ENCODE measurements around the gene PRX. TPM values are rescaled to one million over a fixed set of nuclear protein-coding genes. Genes with fewer than 3 reads are reported as not detected.
A peak's percentile ranks its signal among the peaks of the same experiment; 100 is the strongest.
"Not testable (repeated sequence)": the region's sequence is repeated elsewhere in the genome, so short reads cannot be mapped to it uniquely, and the experiment has no call there.

Gene PRX, protein sequence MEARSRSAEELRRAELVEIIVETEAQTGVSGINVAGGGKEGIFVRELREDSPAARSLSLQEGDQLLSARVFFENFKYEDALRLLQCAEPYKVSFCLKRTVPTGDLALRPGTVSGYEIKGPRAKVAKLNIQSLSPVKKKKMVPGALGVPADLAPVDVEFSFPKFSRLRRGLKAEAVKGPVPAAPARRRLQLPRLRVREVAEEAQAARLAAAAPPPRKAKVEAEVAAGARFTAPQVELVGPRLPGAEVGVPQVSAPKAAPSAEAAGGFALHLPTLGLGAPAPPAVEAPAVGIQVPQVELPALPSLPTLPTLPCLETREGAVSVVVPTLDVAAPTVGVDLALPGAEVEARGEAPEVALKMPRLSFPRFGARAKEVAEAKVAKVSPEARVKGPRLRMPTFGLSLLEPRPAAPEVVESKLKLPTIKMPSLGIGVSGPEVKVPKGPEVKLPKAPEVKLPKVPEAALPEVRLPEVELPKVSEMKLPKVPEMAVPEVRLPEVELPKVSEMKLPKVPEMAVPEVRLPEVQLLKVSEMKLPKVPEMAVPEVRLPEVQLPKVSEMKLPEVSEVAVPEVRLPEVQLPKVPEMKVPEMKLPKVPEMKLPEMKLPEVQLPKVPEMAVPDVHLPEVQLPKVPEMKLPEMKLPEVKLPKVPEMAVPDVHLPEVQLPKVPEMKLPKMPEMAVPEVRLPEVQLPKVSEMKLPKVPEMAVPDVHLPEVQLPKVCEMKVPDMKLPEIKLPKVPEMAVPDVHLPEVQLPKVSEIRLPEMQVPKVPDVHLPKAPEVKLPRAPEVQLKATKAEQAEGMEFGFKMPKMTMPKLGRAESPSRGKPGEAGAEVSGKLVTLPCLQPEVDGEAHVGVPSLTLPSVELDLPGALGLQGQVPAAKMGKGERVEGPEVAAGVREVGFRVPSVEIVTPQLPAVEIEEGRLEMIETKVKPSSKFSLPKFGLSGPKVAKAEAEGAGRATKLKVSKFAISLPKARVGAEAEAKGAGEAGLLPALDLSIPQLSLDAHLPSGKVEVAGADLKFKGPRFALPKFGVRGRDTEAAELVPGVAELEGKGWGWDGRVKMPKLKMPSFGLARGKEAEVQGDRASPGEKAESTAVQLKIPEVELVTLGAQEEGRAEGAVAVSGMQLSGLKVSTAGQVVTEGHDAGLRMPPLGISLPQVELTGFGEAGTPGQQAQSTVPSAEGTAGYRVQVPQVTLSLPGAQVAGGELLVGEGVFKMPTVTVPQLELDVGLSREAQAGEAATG (N-terminal part only)
- total RNA-seq, result 7.7 TPM
- 1 to 10 TPM; 7.0 to 9.3 (median 7.8) TPM for polyA plus RNA-seq (ENCODE audit: insufficient read depth in 1 of 8, insufficient read length in 8 of 8, low replicate concordance in 1 of 8)
- long read RNA-seq, donor 1, result 0 reads
- long read RNA-seq, donor 2, result 0 reads
- long read RNA-seq, donor 3, full-length matches to known transcripts, result 2 of 2 reads
- long read RNA-seq, donor 3, partial matches to known transcripts, result 0 of 2 reads
- long read RNA-seq, donor 3, other reads (novel, unspliced or antisense), result 0 of 2 reads
- long read RNA-seq, donor 4, result 0 reads
- long read RNA-seq, donor 5, result 0 reads
- long read RNA-seq, donor 6, result 0 reads
- long read RNA-seq, donor 7, full-length matches to known transcripts, result 1 of 1 reads
- long read RNA-seq, donor 7, partial matches to known transcripts, result 0 of 1 reads
- long read RNA-seq, donor 7, other reads (novel, unspliced or antisense), result 0 of 1 reads
- long read RNA-seq, donor 8, result 0 reads
- long read RNA-seq, donor 9, result 0 reads
- long read RNA-seq, donor 10, result 0 reads
- long read RNA-seq, donor 11, full-length matches to known transcripts, result 1 of 1 reads
- long read RNA-seq, donor 11, partial matches to known transcripts, result 0 of 1 reads
- long read RNA-seq, donor 11, other reads (novel, unspliced or antisense), result 0 of 1 reads

DNA sequence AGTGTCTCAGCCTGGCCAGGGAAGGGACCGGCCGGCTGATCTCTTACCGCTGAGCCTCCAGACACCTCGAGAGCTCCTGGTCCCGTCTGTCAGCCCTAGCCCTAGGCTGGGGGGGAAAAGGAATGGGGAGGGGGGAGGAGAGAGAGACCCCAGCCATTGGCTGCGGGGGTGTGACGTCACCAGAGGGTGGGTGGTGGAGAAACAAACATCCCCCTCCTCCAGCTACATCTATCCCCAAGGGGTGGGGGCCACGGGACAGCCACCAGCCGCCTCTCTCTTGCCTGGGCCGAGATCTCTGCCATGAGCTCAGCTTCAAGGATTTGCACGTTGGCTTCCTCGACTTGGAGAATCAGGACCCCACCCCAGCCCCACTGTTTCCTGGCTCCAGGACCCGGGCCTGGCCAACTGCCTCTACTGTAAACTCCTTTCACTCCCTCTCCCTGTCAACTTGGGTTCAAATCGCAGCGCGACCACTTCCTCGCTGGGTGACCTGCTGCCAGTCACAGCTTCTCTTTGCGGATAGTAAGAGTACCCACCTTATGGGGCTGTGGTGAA, at the start of gene PRX:
Gene PRX (minus strand): TSS at position 88 of the 555 bp plus-strand sequence. CDS start 5,446 bp downstream, outside the sequence.
- Histone ChIP-seq H3K9me3 (replicated peaks; ENCODE audit: control insufficient read depth, low read depth, low read length) (no peaks in the 10 kb centered on the region), H3K27me3 (ENCODE audit: control insufficient read depth, insufficient read depth, low read length) (no peaks in the 10 kb centered on the region), H3K36me3 (ENCODE audit: control insufficient read depth, insufficient read depth, low read length) (no peaks in the 10 kb centered on the region), H3K4me1 (ENCODE audit: control insufficient read depth, insufficient read depth, low read length) (peaks cover 55% of the 10 kb centered on the region), H3K4me3 (ENCODE audit: low read length) (no peak within 1 kb of the TSS), H3K27ac (ENCODE audit: low read length) (peak within 1 kb of the TSS; percentile 35)
- 0% methylated on average over 6 of the region's 18 CpGs for WGBS (ENCODE audit: insufficient coverage)
- peak; percentile 78 for DNase-seq

DNA sequence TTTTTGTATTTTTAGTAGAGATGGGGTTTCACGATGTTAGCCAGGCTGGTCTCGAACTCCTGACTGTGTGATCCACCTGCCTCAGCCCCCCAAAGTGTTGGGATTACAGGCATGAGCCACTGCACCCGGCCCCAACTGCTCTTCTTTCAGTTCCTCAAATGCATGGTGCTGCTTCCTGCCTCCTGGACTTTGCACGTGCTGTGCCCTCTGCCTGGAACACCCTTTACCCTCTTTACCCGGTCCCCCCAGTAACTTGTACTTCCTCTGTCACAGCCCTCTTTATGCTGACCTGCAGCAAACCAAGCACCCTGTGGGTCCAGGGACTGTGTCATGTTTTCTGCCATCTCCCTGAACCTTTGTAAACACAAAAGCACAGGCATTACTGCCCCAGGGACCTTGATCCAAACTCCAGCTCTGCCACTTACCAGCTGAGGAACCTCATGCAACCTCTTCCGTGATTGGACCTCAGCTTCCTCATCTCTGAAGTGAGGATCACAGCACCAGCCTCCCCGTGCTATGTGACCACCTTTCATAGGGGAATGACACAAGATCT, 48.6 kb upstream of the PRX start:
- H3K36me3 ChIP-seq (ENCODE audit: control insufficient read depth, insufficient read depth, low read length), result peaks cover 4% of the 10 kb centered on the region
- no peak overlapping the region for H3K4me3 ChIP-seq (ENCODE audit: low read length)
- 77% methylated on average over 5 of the region's 7 CpGs for WGBS (ENCODE audit: insufficient coverage)
- no peaks in the 10 kb centered on the region for H3K9me3 ChIP-seq (replicated peaks; ENCODE audit: control insufficient read depth, low read depth, low read length)
- H3K4me1 ChIP-seq (ENCODE audit: control insufficient read depth, insufficient read depth, low read length), result peaks cover 22% of the 10 kb centered on the region
- peaks cover 4% of the 10 kb centered on the region for H3K27me3 ChIP-seq (ENCODE audit: control insufficient read depth, insufficient read depth, low read length)
- H3K27ac ChIP-seq (ENCODE audit: low read length), result no peak overlapping the region
- DNase-seq, result peak; percentile 69

DNA sequence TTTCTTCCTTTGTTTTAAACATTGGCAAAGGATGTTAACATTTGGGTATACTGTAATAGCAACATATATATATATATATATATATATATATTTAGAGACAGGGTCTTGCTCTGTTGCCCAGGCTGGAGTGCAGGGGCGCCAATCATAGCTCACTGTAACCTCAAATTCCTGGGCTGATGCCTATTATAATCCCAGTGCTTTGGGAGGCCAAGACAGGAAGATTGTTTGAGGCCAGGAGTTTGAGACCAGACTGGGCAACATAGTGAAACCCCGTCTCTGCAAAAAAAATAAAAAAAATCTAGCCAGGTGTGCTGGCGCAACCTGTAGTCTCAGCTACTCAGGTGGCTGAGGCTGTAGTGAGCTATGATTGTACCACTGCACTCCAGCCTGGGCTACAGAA, 47.0 kb upstream of the PRX start:
- WGBS (ENCODE audit: insufficient coverage), result 71% methylated on average over 1 of the region's 3 CpGs
- Histone ChIP-seq H3K4me3 (ENCODE audit: low read length) (no peak overlapping the region), H3K4me1 (ENCODE audit: control insufficient read depth, insufficient read depth, low read length) (peaks cover 11% of the 10 kb centered on the region), H3K27ac (ENCODE audit: low read length) (no peak overlapping the region), H3K9me3 (replicated peaks; ENCODE audit: control insufficient read depth, low read depth, low read length) (no peaks in the 10 kb centered on the region), H3K36me3 (ENCODE audit: control insufficient read depth, insufficient read depth, low read length) (peaks cover 7% of the 10 kb centered on the region), H3K27me3 (ENCODE audit: control insufficient read depth, insufficient read depth, low read length) (no peaks in the 10 kb centered on the region)
- no peak for DNase-seq

DNA sequence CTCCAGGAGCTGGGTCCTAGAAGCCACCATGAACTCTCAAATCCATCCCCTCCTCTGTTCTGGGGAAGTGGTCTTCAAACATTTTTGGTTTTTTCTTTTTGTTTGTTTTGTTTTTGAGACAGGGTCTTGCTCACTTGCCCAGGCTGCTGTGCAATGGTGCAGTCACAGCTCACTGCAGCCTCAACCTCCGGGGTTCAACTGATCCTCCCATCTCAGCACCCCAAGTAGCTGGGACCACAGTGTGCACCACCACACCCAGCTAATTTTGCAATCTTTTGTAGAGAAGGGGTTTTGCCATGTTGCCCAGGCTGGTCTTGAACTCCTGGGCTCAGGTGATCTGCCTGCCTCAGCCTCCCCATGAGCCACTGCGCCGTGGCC, 45.4 kb upstream of the PRX start:
- H3K4me1 ChIP-seq (ENCODE audit: control insufficient read depth, insufficient read depth, low read length), result no peaks in the 10 kb centered on the region
- H3K27me3 ChIP-seq (ENCODE audit: control insufficient read depth, insufficient read depth, low read length), result no peaks in the 10 kb centered on the region
- H3K9me3 ChIP-seq (replicated peaks; ENCODE audit: control insufficient read depth, low read depth, low read length), result no peaks in the 10 kb centered on the region
- WGBS (ENCODE audit: insufficient coverage), result 100% methylated on average over 1 of the region's 3 CpGs
- H3K27ac ChIP-seq (ENCODE audit: low read length), result no peak overlapping the region
- H3K4me3 ChIP-seq (ENCODE audit: low read length), result no peak overlapping the region
- H3K36me3 ChIP-seq (ENCODE audit: control insufficient read depth, insufficient read depth, low read length), result peaks cover 9% of the 10 kb centered on the region
- DNase-seq, result no peak

DNA sequence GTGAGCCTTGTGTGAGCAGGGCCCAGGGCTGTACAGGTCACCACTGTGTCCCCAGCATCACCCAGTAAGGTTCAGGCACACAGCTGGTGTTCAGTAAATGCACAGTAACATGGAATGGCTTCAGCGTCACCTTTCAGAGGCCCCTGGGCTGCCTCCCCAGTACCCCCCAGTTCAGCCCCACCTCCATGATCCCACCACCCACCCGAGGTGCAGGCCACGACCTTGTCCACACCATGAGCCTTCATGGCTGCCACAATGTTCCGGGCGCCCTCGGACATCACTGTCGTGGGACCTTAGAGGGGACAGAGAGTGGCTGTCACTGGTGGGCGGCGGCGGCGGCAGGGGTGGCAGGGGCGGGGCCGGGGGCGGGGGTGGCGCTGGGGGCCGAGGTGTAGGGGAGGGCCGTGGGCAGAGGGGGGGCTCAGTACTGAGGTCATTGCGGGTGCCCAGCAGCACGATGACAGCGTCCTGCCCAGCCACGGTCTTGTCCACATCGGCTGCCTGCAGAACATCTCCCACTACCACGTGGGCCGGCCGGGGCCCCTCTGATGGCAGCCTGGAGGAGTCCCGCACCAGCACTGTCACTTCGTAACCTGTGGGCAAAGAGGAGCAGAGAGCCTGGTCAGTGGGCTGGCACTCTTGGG, 44.9 kb upstream of the PRX start:
- no peak overlapping the region for H3K27ac ChIP-seq (ENCODE audit: low read length)
- 89% methylated on average over 13 of the region's 27 CpGs for WGBS (ENCODE audit: insufficient coverage)
- peaks cover 14% of the 10 kb centered on the region for H3K36me3 ChIP-seq (ENCODE audit: control insufficient read depth, insufficient read depth, low read length)
- no peaks in the 10 kb centered on the region for H3K9me3 ChIP-seq (replicated peaks; ENCODE audit: control insufficient read depth, low read depth, low read length)
- H3K27me3 ChIP-seq (ENCODE audit: control insufficient read depth, insufficient read depth, low read length), result no peaks in the 10 kb centered on the region
- H3K4me3 ChIP-seq (ENCODE audit: low read length), result no peak overlapping the region
- no peak for DNase-seq
- no peaks in the 10 kb centered on the region for H3K4me1 ChIP-seq (ENCODE audit: control insufficient read depth, insufficient read depth, low read length)

DNA sequence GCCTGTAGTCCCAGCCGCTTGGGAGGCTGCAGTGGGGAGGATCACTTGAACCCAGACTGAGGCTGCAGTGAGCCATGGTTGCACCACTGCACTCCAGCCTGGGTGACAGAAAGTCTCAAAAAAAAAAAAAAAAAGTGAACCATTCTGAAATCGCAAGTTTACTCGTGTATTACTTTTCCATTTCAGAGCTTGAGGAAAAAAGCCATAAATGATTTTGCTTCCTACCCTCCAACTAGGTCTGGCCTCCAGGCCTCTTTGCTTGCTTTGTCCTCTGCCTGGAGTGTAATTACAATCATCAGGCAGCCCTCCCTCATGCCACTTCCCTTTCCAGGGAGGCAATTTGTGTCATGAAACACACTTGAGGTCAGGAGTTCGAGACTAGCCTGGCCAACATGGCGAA, 43.9 kb upstream of the PRX start:
- DNase-seq, result no peak
- H3K27ac ChIP-seq (ENCODE audit: low read length), result no peak overlapping the region
- H3K9me3 ChIP-seq (replicated peaks; ENCODE audit: control insufficient read depth, low read depth, low read length), result no peaks in the 10 kb centered on the region
- peaks cover 16% of the 10 kb centered on the region for H3K36me3 ChIP-seq (ENCODE audit: control insufficient read depth, insufficient read depth, low read length)
- H3K27me3 ChIP-seq (ENCODE audit: control insufficient read depth, insufficient read depth, low read length), result no peaks in the 10 kb centered on the region
- 68% methylated on average over 2 of the region's 5 CpGs for WGBS (ENCODE audit: insufficient coverage)
- no peak overlapping the region for H3K4me3 ChIP-seq (ENCODE audit: low read length)
- H3K4me1 ChIP-seq (ENCODE audit: control insufficient read depth, insufficient read depth, low read length), result no peaks in the 10 kb centered on the region

DNA sequence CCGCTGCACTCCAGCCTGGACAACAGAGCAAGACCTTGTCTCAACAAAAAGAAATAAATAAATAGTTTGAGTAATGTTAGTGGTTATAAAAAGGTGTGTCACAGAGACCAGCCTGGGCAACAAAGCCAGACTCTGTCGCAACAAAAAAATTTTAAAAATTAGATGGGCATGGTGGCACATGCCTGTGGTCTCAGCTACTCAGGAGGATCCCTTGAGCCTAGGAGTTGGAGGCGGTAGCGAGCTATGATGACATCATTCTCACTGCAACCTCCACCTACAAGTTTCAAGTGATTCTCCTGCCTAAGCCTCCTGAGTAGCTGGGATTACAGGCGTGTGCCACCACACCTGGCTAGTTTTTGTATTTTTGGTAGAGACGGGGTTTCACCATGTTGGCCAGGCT, 40.8 kb upstream of the PRX start:
- not testable (repeated sequence) for DNase-seq; H3K27me3 ChIP-seq (ENCODE audit: control insufficient read depth, insufficient read depth, low read length); H3K9me3 ChIP-seq (replicated peaks; ENCODE audit: control insufficient read depth, low read depth, low read length); H3K27ac ChIP-seq (ENCODE audit: low read length); H3K4me3 ChIP-seq (ENCODE audit: low read length); H3K4me1 ChIP-seq (ENCODE audit: control insufficient read depth, insufficient read depth, low read length)
- H3K36me3 ChIP-seq (ENCODE audit: control insufficient read depth, insufficient read depth, low read length), result peaks cover 23% of the 10 kb centered on the region
- WGBS (ENCODE audit: insufficient coverage), result 80% methylated on average over 1 of the region's 6 CpGs

DNA sequence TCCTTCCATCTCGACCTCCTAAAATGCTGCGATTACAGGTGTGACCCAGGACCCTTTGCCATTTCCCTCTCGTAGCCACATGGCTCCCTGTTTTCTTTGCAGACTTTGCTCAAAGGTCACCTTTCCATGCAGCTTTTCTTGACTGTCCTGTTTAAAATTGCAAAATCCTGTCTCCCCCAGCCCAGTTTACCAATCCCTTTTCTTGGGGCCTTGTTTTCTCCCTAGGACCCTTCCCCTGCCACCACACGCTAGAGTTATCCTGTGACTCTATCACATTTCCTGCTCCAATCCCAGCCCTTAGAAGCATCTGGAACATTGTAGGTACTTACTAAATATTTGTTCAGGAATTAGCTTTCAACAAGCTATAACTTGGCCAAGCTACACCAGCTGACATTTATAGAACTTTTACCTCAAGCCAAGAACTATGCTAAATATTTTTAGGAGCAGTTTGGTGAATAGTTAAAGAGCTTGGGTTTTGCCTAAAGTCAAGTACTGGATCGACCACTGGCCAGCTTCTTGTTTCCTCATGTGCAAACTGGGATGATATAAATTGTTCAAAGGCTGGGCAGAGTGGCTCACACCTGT, 40.1 kb upstream of the PRX start:
- Histone ChIP-seq H3K4me3 (ENCODE audit: low read length) (no peak overlapping the region), H3K27me3 (ENCODE audit: control insufficient read depth, insufficient read depth, low read length) (no peaks in the 10 kb centered on the region), H3K36me3 (ENCODE audit: control insufficient read depth, insufficient read depth, low read length) (peaks cover 29% of the 10 kb centered on the region), H3K27ac (ENCODE audit: low read length) (no peak overlapping the region), H3K9me3 (replicated peaks; ENCODE audit: control insufficient read depth, low read depth, low read length) (no peaks in the 10 kb centered on the region), H3K4me1 (ENCODE audit: control insufficient read depth, insufficient read depth, low read length) (no peaks in the 10 kb centered on the region)
- WGBS (ENCODE audit: insufficient coverage), result 82% methylated on average over 4 of the region's 5 CpGs
- no peak for DNase-seq
